Hepatocyte (in vitro differentiated cells): ENCODE results near the gene TMEM63B. TPM values are rescaled to one million over a fixed set of nuclear protein-coding genes. Genes with fewer than 3 reads are reported as not detected.

ENCODE experiments used
- DNase-seq: peaks from one replicate; pipeline ENCODE4 v3.0.0-alpha.2; 2016; ENCODE audit warnings: low spot score
- H2AFZ ChIP-seq: fragments of 200-600 bp; sonication (generic); 2 replicates; pipeline ENCODE4 v1.6.0; 2016; ENCODE audit warnings: antibody characterized with exemption, mild to moderate bottlenecking
- H3K27ac ChIP-seq: fragments of 200-600 bp; sonication (generic); 2 replicates; pipeline ENCODE4 v1.5.1; 2016; ENCODE audit warnings: mild to moderate bottlenecking
- H3K27me3 ChIP-seq: fragments of 200-600 bp; sonication (generic); 2 replicates; pipeline ENCODE4 v1.6.1; 2016
- H3K36me3 ChIP-seq: fragments of 200-600 bp; sonication (generic); replicated peaks from 2 replicates; pipeline ENCODE4 v1.5.1; 2016; ENCODE audit warnings: low read depth; ENCODE audit not compliant: insufficient read depth
- H3K4me1 ChIP-seq: fragments of 200-600 bp; sonication (generic); 2 replicates; pipeline ENCODE4 v1.5.1; 2016; ENCODE audit warnings: mild to moderate bottlenecking, moderate library complexity; ENCODE audit not compliant: insufficient read depth
- H3K4me2 ChIP-seq: fragments of 200-600 bp; sonication (generic); 2 replicates; pipeline ENCODE4 v1.6.0; 2016
- H3K4me3 ChIP-seq: fragments of 200-600 bp; sonication (generic); 2 replicates; pipeline ENCODE4 v1.5.1; 2016; ENCODE audit warnings: mild to moderate bottlenecking
- H3K79me2 ChIP-seq: fragments of 200-600 bp; sonication (generic); 2 replicates; pipeline ENCODE4 v1.6.0; 2017; ENCODE audit warnings: mild to moderate bottlenecking
- H3K9me2 ChIP-seq: fragments of 200-600 bp; sonication (generic); replicated peaks from 2 replicates; pipeline ENCODE4 v1.6.0; 2017; ENCODE audit warnings: mild to moderate bottlenecking; ENCODE audit not compliant: insufficient read depth
- H3K9me3 ChIP-seq: fragments of 200-600 bp; sonication (generic); 2 replicates; pipeline ENCODE4 v1.5.1; 2016; ENCODE audit warnings: low read depth, mild to moderate bottlenecking
- H4K20me1 ChIP-seq: fragments of 200-600 bp; sonication (generic); 2 replicates; pipeline ENCODE4 v1.6.0; 2016; ENCODE audit warnings: mild to moderate bottlenecking; ENCODE audit not compliant: insufficient read depth, poor library complexity, severe bottlenecking
- EZH2 ChIP-seq: fragments of 200-600 bp; sonication (generic); IDR thresholded peaks from 2 replicates; pipeline ENCODE4 v1.6.1; 2016; ENCODE audit warnings: antibody characterized with exemption, mild to moderate bottlenecking, borderline replicate concordance
- EZH2phosphoT487 ChIP-seq: fragments of 200-600 bp; sonication (generic); IDR thresholded peaks from one replicate; pipeline ENCODE4 v1.6.1; 2018; ENCODE audit warnings: antibody characterized with exemption, mild to moderate bottlenecking, low read depth, moderate library complexity; ENCODE audit not compliant: unreplicated experiment, severe bottlenecking
- WGBS: methylation state at CpG from one replicate; pipeline ENCODE4 v1.1.6; 2016; ENCODE audit warnings: low lambda C conversion rate; ENCODE audit errors: missing lambda C conversion rate; 5-methylcytosine and 5-hydroxymethylcytosine counted together
- polyA plus RNA-seq: library from polyadenylated mRNA; unstranded; fragments of >200 nt; fragmentation: Nextera tagmentation; extraction: Ambion mirVana; gene quantifications from 2 replicates; pipeline ENCODE4 v1.2.1, GENCODE V29; 2016
- total RNA-seq: library from RNA; depleted of rRNA; stranded (reverse); fragments of >200 nt; gene quantifications from 2 replicates; pipeline ENCODE4 v1.2.3, GENCODE V29; 2014
- TF ChIP-seq, protein P1 (sequence below): fragments of 200-600 bp; sonication (generic); IDR thresholded peaks from 2 replicates; pipeline ENCODE4 v1.5.1; 2016; ENCODE audit warnings: antibody characterized with exemption, mild to moderate bottlenecking; ENCODE audit not compliant: poor library complexity

The TMEM63B gene
- total and polyA plus RNA-seq, 2 experiments from 2014 or later: 31.4 to 43.5 TPM

GRCh38 chr6:44202332-44202971 is 75.1 kb downstream of the TMEM63B start:
- no peaks in the 10 kb centered on the region for H3K79me2 ChIP-seq
- no peak overlapping the region for H3K4me3 ChIP-seq
- TF ChIP-seq, protein P1, sequence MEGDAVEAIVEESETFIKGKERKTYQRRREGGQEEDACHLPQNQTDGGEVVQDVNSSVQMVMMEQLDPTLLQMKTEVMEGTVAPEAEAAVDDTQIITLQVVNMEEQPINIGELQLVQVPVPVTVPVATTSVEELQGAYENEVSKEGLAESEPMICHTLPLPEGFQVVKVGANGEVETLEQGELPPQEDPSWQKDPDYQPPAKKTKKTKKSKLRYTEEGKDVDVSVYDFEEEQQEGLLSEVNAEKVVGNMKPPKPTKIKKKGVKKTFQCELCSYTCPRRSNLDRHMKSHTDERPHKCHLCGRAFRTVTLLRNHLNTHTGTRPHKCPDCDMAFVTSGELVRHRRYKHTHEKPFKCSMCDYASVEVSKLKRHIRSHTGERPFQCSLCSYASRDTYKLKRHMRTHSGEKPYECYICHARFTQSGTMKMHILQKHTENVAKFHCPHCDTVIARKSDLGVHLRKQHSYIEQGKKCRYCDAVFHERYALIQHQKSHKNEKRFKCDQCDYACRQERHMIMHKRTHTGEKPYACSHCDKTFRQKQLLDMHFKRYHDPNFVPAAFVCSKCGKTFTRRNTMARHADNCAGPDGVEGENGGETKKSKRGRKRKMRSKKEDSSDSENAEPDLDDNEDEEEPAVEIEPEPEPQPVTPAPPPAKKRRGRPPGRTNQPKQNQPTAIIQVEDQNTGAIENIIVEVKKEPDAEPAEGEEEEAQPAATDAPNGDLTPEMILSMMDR: no peak
- TF ChIP-seq EZH2 (no peak), EZH2phosphoT487 (no peak)
- no peaks in the 10 kb centered on the region for H3K9me3 ChIP-seq
- H3K27me3 ChIP-seq: no peaks in the 10 kb centered on the region
- WGBS: 81% methylated on average over 4 of the region's 4 CpGs
- H3K27ac ChIP-seq: peak overlapping the region; percentile 68
- H3K4me2 ChIP-seq: no peak overlapping the region
- no peak overlapping the region for H2AFZ ChIP-seq
- no peak for DNase-seq
- H3K4me1 ChIP-seq: peaks cover 27% of the 10 kb centered on the region
- no peaks in the 10 kb centered on the region for H3K9me2 ChIP-seq
- no peaks in the 10 kb centered on the region for H3K36me3 ChIP-seq
- no peaks in the 10 kb centered on the region for H4K20me1 ChIP-seq

DNA sequence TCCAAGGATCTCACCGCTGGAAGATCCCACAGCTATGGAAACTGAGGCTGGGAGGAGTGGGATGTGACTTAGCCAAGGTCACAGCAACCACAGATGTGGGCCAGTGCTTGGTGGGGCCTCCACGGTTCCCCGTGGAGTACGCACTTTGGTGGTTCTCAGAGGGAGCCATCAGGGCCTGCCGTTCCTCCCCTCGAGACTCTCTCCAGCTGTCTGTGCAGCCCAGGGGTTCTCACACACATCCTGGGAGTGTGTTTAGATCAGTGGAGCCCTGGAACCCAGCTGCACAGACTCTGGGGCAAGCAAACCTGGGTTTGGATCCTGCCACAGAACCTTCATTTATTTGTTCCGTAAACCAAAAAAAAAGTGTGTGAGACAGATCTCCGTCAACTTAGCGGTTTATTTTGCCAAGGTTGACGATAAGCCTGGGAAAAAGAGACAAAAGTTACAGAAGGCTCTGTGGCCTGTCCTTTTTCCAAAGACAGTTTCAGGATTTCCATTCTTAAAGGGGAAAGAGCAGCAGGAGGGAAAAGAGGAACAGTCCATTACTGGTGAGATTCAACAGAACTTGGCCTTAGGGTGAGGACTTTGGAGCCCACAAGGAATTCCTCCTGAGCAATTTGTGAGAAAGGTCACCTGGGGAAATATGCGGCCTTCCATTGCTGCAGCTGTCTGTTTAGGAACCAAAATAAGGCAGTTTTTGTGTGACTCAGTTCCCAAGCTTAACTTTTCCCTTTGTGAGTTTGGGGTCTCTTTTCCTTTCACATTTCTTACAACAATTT is 75.8 kb downstream of the TMEM63B start:
- H3K4me2 ChIP-seq: peak overlapping the region; percentile 7
- DNase-seq: no peak
- peak overlapping the region; percentile 68 for H3K27ac ChIP-seq

GRCh38 chr6:44203955-44204354 is 76.6 kb downstream of the TMEM63B start:
- Histone ChIP-seq H2AFZ (no peak overlapping the region), H3K9me2 (no peaks in the 10 kb centered on the region), H3K36me3 (no peaks in the 10 kb centered on the region), H3K27ac (peak overlapping the region; percentile 68), H3K79me2 (no peaks in the 10 kb centered on the region), H4K20me1 (no peaks in the 10 kb centered on the region), H3K9me3 (no peaks in the 10 kb centered on the region), H3K27me3 (no peaks in the 10 kb centered on the region), H3K4me1 (peaks cover 27% of the 10 kb centered on the region), H3K4me2 (peak overlapping the region; percentile 7), H3K4me3 (no peak overlapping the region)
- TF ChIP-seq EZH2 (no peak), EZH2phosphoT487 (no peak)
- TF ChIP-seq, protein P1: no peak
- 71% methylated on average over 6 of the region's 6 CpGs for WGBS
- no peak for DNase-seq

More for the DNA sequence above, 75.8 kb downstream of the TMEM63B start:
- Histone ChIP-seq H3K4me1 (peaks cover 27% of the 10 kb centered on the region), H2AFZ (no peak overlapping the region), H3K36me3 (no peaks in the 10 kb centered on the region), H3K9me3 (no peaks in the 10 kb centered on the region), H3K4me3 (no peak overlapping the region), H4K20me1 (no peaks in the 10 kb centered on the region), H3K9me2 (no peaks in the 10 kb centered on the region), H3K79me2 (no peaks in the 10 kb centered on the region), H3K27me3 (no peaks in the 10 kb centered on the region)
- TF ChIP-seq EZH2 (no peak), EZH2phosphoT487 (no peak)
- TF ChIP-seq, protein P1: no peak
- WGBS: 77% methylated on average over 11 of the region's 11 CpGs

Other genes with a start within 250 kb of the TMEM63B start
- gene MRPL14, start 102 bp upstream of the TMEM63B start, total RNA-seq: 58.3 and 64.3 TPM in 2 replicates
- 106 and 124 TPM in 2 replicates for gene MRPL14, start 102 bp upstream of the TMEM63B start, polyA plus RNA-seq
- gene CAPN11, start 31.3 kb downstream of the TMEM63B start, total RNA-seq: 0.16 and 0.23 TPM in 2 replicates
- 0.13 and 0.39 TPM in 2 replicates for gene CAPN11, start 31.3 kb downstream of the TMEM63B start, polyA plus RNA-seq
- not detected in 2 replicates for gene MYMX, start 89.4 kb downstream of the TMEM63B start, total RNA-seq
- 2.0 TPM in 1 of 2 replicates, not detected in the other for gene MYMX, start 89.4 kb downstream of the TMEM63B start, polyA plus RNA-seq
- 23.3 and 32.4 TPM in 2 replicates for gene SLC29A1, start 96.0 kb downstream of the TMEM63B start, total RNA-seq
- 28.5 and 30.8 TPM in 2 replicates for gene SLC29A1, start 96.0 kb downstream of the TMEM63B start, polyA plus RNA-seq
- 884 and 891 TPM in 2 replicates for gene HSP90AB1, start 119.5 kb downstream of the TMEM63B start, total RNA-seq
- 422 and 440 TPM in 2 replicates for gene HSP90AB1, start 119.5 kb downstream of the TMEM63B start, polyA plus RNA-seq
- 73.0 and 74.1 TPM in 2 replicates for gene SLC35B2, start 130.0 kb downstream of the TMEM63B start, total RNA-seq
- gene SLC35B2, start 130.0 kb downstream of the TMEM63B start, polyA plus RNA-seq: 92.9 and 104 TPM in 2 replicates
- gene NFKBIE, start 138.0 kb downstream of the TMEM63B start, total RNA-seq: 13.2 and 16.7 TPM in 2 replicates
- 9.6 and 14.0 TPM in 2 replicates for gene NFKBIE, start 138.0 kb downstream of the TMEM63B start, polyA plus RNA-seq
- gene TMEM151B, start 142.9 kb downstream of the TMEM63B start, total RNA-seq: 0.30 and 0.44 TPM in 2 replicates
- gene TMEM151B, start 142.9 kb downstream of the TMEM63B start, polyA plus RNA-seq: 0.30 and 1.0 TPM in 2 replicates
- 8.8 and 12.6 TPM in 2 replicates for gene AARS2, start 185.8 kb downstream of the TMEM63B start, total RNA-seq
- gene AARS2, start 185.8 kb downstream of the TMEM63B start, polyA plus RNA-seq: 11.9 and 17.6 TPM in 2 replicates
- gene SPATS1, start 215.1 kb downstream of the TMEM63B start, total RNA-seq: not detected in 2 replicates
- not detected in 2 replicates for gene SPATS1, start 215.1 kb downstream of the TMEM63B start, polyA plus RNA-seq